Neural cell (in vitro differentiated cells): ENCODE measurements around the gene PTTG1IP. TPM values are rescaled to one million over a fixed set of nuclear protein-coding genes. Genes with fewer than 3 reads are reported as not detected.

Experiments used
- H2AFZ ChIP-seq: fragments of 200-600, 300-800 bp; sonication (generic), shearing (Covaris generic); 2 replicates; pipeline ENCODE4 v1.6.0; 2014; ENCODE audit warnings: low read depth, mild to moderate bottlenecking, antibody characterized with exemption, low read length, moderate library complexity
- H3F3A ChIP-seq: fragments of 200-600 bp; shearing (Covaris generic); 2 replicates; pipeline ENCODE4 v1.6.1; 2016; ENCODE audit warnings: mild to moderate bottlenecking, moderate library complexity, mixed read lengths, antibody characterized with exemption, low read length; ENCODE audit not compliant: insufficient read depth, poor library complexity, severe bottlenecking
- H3K27ac ChIP-seq: fragments of 200-600, 300-800 bp; sonication (generic), shearing (Covaris generic); 2 replicates; pipeline ENCODE4 v1.5.1; 2014; ENCODE audit warnings: mild to moderate bottlenecking, low read length, moderate library complexity
- H3K27me3 ChIP-seq: fragments of 300-800, 200-600 bp; sonication (generic), shearing (Covaris generic); 2 replicates; pipeline ENCODE4 v1.6.0; 2014; ENCODE audit warnings: mild to moderate bottlenecking, low read depth, low read length, moderate library complexity; ENCODE audit not compliant: insufficient read depth
- H3K36me3 ChIP-seq: fragments of 300-800, 200-600 bp; sonication (generic), shearing (Covaris generic); 2 replicates; pipeline ENCODE4 v1.5.1; 2014; ENCODE audit warnings: mild to moderate bottlenecking, antibody characterized with exemption, low read length, moderate library complexity; ENCODE audit not compliant: insufficient read depth
- H3K4me2 ChIP-seq: fragments of 300-800, 200-600 bp; sonication (generic), shearing (Covaris generic); 2 replicates; pipeline ENCODE4 v1.6.0; 2014; ENCODE audit warnings: mild to moderate bottlenecking, low read length
- H3K4me3 ChIP-seq: fragments of 300-800, 200-600 bp; sonication (generic), shearing (Covaris generic); 2 replicates; pipeline ENCODE4 v1.5.1; 2014; ENCODE audit warnings: mild to moderate bottlenecking, low read length, moderate library complexity
- H3K79me2 ChIP-seq: fragments of 200-600 bp; shearing (Covaris generic); replicated peaks from 2 replicates; pipeline ENCODE4 v1.6.0; 2014; ENCODE audit warnings: mild to moderate bottlenecking, low read length, moderate library complexity; ENCODE audit not compliant: insufficient read depth
- H3K9ac ChIP-seq: fragments of 300-800, 200-600 bp; sonication (generic), shearing (Covaris generic); 2 replicates; pipeline ENCODE4 v1.6.1; 2016; ENCODE audit warnings: mild to moderate bottlenecking, low read length, mixed read lengths
- H3K9me2 ChIP-seq: fragments of 200-600 bp; shearing (Covaris generic); 2 replicates; pipeline ENCODE4 v1.6.1; 2016; ENCODE audit warnings: mild to moderate bottlenecking, low read length, mixed read lengths; ENCODE audit not compliant: insufficient read depth
- H3K9me3 ChIP-seq: fragments of 200-600, 300-800 bp; sonication (generic), shearing (Covaris generic); 2 replicates; pipeline ENCODE4 v1.6.1; 2016; ENCODE audit warnings: mild to moderate bottlenecking, mixed run types, low read length, moderate library complexity, mixed read lengths
- H4K20me1 ChIP-seq: fragments of 200-600 bp; shearing (Covaris generic); 2 replicates; pipeline ENCODE4 v1.6.1; 2016; ENCODE audit warnings: mild to moderate bottlenecking, mixed run types; ENCODE audit not compliant: insufficient read depth
- CTCF ChIP-seq: fragments of 450-650 bp; IDR thresholded peaks from 2 replicates; pipeline ENCODE4 v1.5.1; 2014; ENCODE audit warnings: antibody characterized with exemption, mild to moderate bottlenecking, moderate library complexity; ENCODE audit not compliant: poor library complexity, severe bottlenecking
- EP300 ChIP-seq: fragments of 450-650 bp; conservative IDR thresholded peaks from 2 replicates; pipeline ENCODE4 v1.6.1; 2014; ENCODE audit warnings: antibody characterized with exemption, mild to moderate bottlenecking, moderate library complexity; ENCODE audit not compliant: poor library complexity, severe bottlenecking
- EZH2 ChIP-seq: fragments of 200-600, 300-800 bp; shearing (Covaris generic), sonication (generic); IDR thresholded peaks from 2 replicates; pipeline ENCODE4 v1.6.1; 2014; ENCODE audit warnings: antibody characterized with exemption, low read length, borderline replicate concordance, mild to moderate bottlenecking; ENCODE audit not compliant: insufficient read depth, poor library complexity, severe bottlenecking
- MXI1 ChIP-seq: fragments of 450-650 bp; conservative IDR thresholded peaks from 2 replicates; pipeline ENCODE4 v1.6.1; 2014; ENCODE audit warnings: antibody characterized with exemption, mild to moderate bottlenecking; ENCODE audit not compliant: poor library complexity, severe bottlenecking
- POLR2AphosphoS5 ChIP-seq: IDR thresholded peaks from 2 replicates; pipeline ENCODE4 v1.6.1; 2012
- RAD21 ChIP-seq: fragments of 450-650 bp; conservative IDR thresholded peaks from 2 replicates; pipeline ENCODE4 v1.6.1; 2014; ENCODE audit warnings: antibody characterized with exemption, mild to moderate bottlenecking, moderate library complexity
- SMC3 ChIP-seq: fragments of 450-650 bp; conservative IDR thresholded peaks from 2 replicates; pipeline ENCODE4 v1.6.1; 2014; ENCODE audit warnings: antibody characterized with exemption, mild to moderate bottlenecking, moderate library complexity; ENCODE audit not compliant: poor library complexity
- TAF1 ChIP-seq: IDR thresholded peaks from 2 replicates; pipeline ENCODE4 v1.6.1; 2012; ENCODE audit warnings: low read depth
- polyA plus RNA-seq: library from polyadenylated mRNA; depleted of rRNA; stranded (reverse); fragments of >200 nt; gene quantifications from 2 replicates; pipeline ENCODE4 v1.2.3, GENCODE V29; 2014
- TF ChIP-seq, protein P1 (sequence below): IDR thresholded peaks from 2 replicates; pipeline ENCODE4 v1.6.1; 2012; ENCODE audit warnings: borderline replicate concordance

Gene PTTG1IP
- polyA plus RNA-seq, 1 donor from 2014 or later, result 152 TPM

- no peaks in the 10 kb centered on the region for H3K9me3 ChIP-seq
- H3F3A ChIP-seq, result no peaks in the 10 kb centered on the region
- H3K79me2 ChIP-seq, result peaks cover 15% of the 10 kb centered on the region
- no peaks in the 10 kb centered on the region for H3K9me2 ChIP-seq
- no peak overlapping the region for H3K4me2 ChIP-seq
- H3K9ac ChIP-seq, result no peak overlapping the region
- no peak overlapping the region for H3K4me3 ChIP-seq
- H3K27ac ChIP-seq, result no peak overlapping the region
- no peak overlapping the region for H2AFZ ChIP-seq
- no peaks in the 10 kb centered on the region for H3K27me3 ChIP-seq
- TF ChIP-seq TAF1, result no peak
- TF ChIP-seq EZH2, result no peak
- TF ChIP-seq CTCF, result no peak
- TF ChIP-seq MXI1, result no peak
- TF ChIP-seq EP300, result no peak
- TF ChIP-seq, protein P1, sequence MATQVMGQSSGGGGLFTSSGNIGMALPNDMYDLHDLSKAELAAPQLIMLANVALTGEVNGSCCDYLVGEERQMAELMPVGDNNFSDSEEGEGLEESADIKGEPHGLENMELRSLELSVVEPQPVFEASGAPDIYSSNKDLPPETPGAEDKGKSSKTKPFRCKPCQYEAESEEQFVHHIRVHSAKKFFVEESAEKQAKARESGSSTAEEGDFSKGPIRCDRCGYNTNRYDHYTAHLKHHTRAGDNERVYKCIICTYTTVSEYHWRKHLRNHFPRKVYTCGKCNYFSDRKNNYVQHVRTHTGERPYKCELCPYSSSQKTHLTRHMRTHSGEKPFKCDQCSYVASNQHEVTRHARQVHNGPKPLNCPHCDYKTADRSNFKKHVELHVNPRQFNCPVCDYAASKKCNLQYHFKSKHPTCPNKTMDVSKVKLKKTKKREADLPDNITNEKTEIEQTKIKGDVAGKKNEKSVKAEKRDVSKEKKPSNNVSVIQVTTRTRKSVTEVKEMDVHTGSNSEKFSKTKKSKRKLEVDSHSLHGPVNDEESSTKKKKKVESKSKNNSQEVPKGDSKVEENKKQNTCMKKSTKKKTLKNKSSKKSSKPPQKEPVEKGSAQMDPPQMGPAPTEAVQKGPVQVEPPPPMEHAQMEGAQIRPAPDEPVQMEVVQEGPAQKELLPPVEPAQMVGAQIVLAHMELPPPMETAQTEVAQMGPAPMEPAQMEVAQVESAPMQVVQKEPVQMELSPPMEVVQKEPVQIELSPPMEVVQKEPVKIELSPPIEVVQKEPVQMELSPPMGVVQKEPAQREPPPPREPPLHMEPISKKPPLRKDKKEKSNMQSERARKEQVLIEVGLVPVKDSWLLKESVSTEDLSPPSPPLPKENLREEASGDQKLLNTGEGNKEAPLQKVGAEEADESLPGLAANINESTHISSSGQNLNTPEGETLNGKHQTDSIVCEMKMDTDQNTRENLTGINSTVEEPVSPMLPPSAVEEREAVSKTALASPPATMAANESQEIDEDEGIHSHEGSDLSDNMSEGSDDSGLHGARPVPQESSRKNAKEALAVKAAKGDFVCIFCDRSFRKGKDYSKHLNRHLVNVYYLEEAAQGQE, result no peak
- TF ChIP-seq RAD21, result no peak
- TF ChIP-seq SMC3, result no peak
- TF ChIP-seq POLR2AphosphoS5, result no peak
- H3K36me3 ChIP-seq, result peaks cover 5% of the 10 kb centered on the region
- H4K20me1 ChIP-seq, result peaks cover 5% of the 10 kb centered on the region
Observed at GRCh38 chr21:44856131-44856530, 17.4 kb downstream of the PTTG1IP start.

DNA sequence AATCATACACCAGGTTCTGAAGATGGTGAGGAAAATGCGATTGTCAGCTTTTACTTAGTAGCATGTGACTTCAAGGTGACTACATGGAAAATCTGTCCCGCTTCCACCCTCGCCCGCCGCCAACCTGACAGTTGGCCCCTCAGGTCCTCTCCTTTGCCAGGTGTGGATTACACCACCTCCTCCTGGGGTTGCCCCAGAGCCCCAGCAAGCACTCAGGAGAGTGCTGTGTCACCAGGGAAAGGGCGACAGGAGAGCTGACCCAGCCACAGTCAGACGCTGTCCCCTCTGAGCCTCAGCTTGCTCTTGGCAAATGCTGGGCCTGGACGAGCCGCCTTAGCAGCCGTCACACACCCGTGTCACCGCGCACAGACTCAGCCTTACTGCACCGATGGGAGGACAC, 17.9 kb downstream of the PTTG1IP start:
- H3K36me3 ChIP-seq, result peaks cover 5% of the 10 kb centered on the region
- H3K27me3 ChIP-seq, result no peaks in the 10 kb centered on the region
- H3K4me2 ChIP-seq, result no peak overlapping the region
- H3K79me2 ChIP-seq, result peaks cover 14% of the 10 kb centered on the region
- H4K20me1 ChIP-seq, result peaks cover 4% of the 10 kb centered on the region
- no peaks in the 10 kb centered on the region for H3F3A ChIP-seq
- TF ChIP-seq EZH2 (no peak), CTCF (no peak), MXI1 (no peak), RAD21 (no peak)
- H3K27ac ChIP-seq, result no peak overlapping the region
- H3K4me3 ChIP-seq, result no peak overlapping the region
- no peak overlapping the region for H2AFZ ChIP-seq
- no peaks in the 10 kb centered on the region for H3K9me3 ChIP-seq
- H3K9me2 ChIP-seq, result no peaks in the 10 kb centered on the region
- H3K9ac ChIP-seq, result no peak overlapping the region
